ENCODE measurements around the gene KIDINS220. TPM values are rescaled to one million over a fixed set of nuclear protein-coding genes. Genes with fewer than 3 reads are reported as not detected.
A peak's percentile ranks its signal among the peaks of the same experiment; 100 is the strongest.

Gene KIDINS220
- total RNA-seq, 1 experiment from 2014 or later: 20.1 TPM

DNA sequence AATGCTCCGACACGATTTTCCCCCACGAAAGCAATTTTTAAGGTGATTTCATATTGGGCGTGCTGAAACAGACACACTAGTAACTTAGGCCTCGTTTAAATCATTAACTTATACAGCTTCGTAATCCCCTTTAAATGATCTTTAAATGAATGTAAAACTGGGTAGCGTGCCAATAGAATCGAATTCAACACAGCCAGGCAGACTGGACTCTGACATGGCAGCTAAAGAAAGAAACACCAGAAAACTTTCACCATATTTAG lies 157.9 kb downstream of the KIDINS220 start:
- ATAC-seq (no peak), DNase-seq (ENCODE audit: low read depth, low spot score) (no peak)
- Histone ChIP-seq H3K9ac (ENCODE audit: low read length) (peak overlapping the region; percentile 75), H3K4me2 (ENCODE audit: low read length) (peak overlapping the region; percentile 87), H3K79me2 (ENCODE audit: insufficient read depth, low read length) (peaks cover 26% of the 10 kb centered on the region), H3K27me3 (ENCODE audit: insufficient read depth, low read length) (no peaks in the 10 kb centered on the region), H3K9me2 (ENCODE audit: insufficient read depth) (no peaks in the 10 kb centered on the region), H3K9me3 (ENCODE audit: control insufficient read depth in 1 of 2, insufficient read depth in 1 of 2, low read depth in 1 of 2, low read length in 2 of 2) (no peaks in the 10 kb centered on the region), H2AFZ (ENCODE audit: low read depth, low read length, poor library complexity, severe bottlenecking) (no peak overlapping the region), H4K20me1 (ENCODE audit: insufficient read depth) (peaks cover 5% of the 10 kb centered on the region; the same call in 1 of the 2 replicates), H3K4me1 (ENCODE audit: control insufficient read depth in 1 of 2, insufficient read depth in 2 of 2, low read length in 2 of 2) (peaks cover 18 to 54% of the 10 kb centered on the region in 2 experiments), H3K4me3 (replicated peaks in 1 of 2; ENCODE audit: low read depth in 1 of 2, low read length in 2 of 2) (peak overlapping the region; percentile 60 to 64), H3K36me3 (ENCODE audit: control insufficient read depth in 1 of 2, insufficient read depth in 2 of 2, low read length in 2 of 2) (peaks cover 2 to 11% of the 10 kb centered on the region in 2 experiments; a peak in 2 of 4 replicates), H3K27ac (ENCODE audit: low read depth, low read length) (peak overlapping the region; percentile 97)
- ChIA-PET POLR2A (interaction anchor here (1.4 to 1.9 kb wide), 4 partner anchors 10 to 155 kb away, joined by 3 to 5 read pairs (median 4); no protein-coding TSS in a partner anchor), CTCF (no interaction called here), RAD21 (ENCODE audit: low non-redundant PET in 1 of 2, low total read pairs in 2 of 2, uncharacterized antibody in 2 of 2, unreplicated experiment in 2 of 2) (no interaction called here)
- TF ChIP-seq SRF (IDR thresholded peaks at IDR 0.05; ENCODE audit: low read depth) (no peak), FOSL1 (IDR thresholded peaks at IDR 0.05; ENCODE audit: low read depth) (no peak), POLR2A (IDR thresholded peaks at IDR 0.05; ENCODE audit: borderline replicate concordance, extremely low read depth, insufficient read depth, insufficient read length) (no peak), TCF7L2 (IDR thresholded peaks at IDR 0.05; ENCODE audit: borderline replicate concordance, extremely low read depth, insufficient read depth, insufficient read length) (no peak), SP1 (IDR thresholded peaks at IDR 0.05; ENCODE audit: low read depth) (no peak), ZFX (IDR thresholded peaks at IDR 0.05) (no peak), CEBPB (IDR thresholded peaks at IDR 0.05; ENCODE audit: low read depth) (no peak), RAD21 (IDR thresholded peaks at IDR 0.05; ENCODE audit: low read depth) (no peak)
- TF ChIP-seq, protein P1, sequence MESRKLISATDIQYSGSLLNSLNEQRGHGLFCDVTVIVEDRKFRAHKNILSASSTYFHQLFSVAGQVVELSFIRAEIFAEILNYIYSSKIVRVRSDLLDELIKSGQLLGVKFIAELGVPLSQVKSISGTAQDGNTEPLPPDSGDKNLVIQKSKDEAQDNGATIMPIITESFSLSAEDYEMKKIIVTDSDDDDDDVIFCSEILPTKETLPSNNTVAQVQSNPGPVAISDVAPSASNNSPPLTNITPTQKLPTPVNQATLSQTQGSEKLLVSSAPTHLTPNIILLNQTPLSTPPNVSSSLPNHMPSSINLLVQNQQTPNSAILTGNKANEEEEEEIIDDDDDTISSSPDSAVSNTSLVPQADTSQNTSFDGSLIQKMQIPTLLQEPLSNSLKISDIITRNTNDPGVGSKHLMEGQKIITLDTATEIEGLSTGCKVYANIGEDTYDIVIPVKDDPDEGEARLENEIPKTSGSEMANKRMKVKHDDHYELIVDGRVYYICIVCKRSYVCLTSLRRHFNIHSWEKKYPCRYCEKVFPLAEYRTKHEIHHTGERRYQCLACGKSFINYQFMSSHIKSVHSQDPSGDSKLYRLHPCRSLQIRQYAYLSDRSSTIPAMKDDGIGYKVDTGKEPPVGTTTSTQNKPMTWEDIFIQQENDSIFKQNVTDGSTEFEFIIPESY (IDR thresholded peaks at IDR 0.05; ENCODE audit: extremely low read depth, insufficient replicate concordance, low read length): no peak
- TF ChIP-seq, protein P2, sequence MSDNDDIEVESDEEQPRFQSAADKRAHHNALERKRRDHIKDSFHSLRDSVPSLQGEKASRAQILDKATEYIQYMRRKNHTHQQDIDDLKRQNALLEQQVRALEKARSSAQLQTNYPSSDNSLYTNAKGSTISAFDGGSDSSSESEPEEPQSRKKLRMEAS (IDR thresholded peaks at IDR 0.05): no peak
- TF ChIP-seq, protein P3, sequence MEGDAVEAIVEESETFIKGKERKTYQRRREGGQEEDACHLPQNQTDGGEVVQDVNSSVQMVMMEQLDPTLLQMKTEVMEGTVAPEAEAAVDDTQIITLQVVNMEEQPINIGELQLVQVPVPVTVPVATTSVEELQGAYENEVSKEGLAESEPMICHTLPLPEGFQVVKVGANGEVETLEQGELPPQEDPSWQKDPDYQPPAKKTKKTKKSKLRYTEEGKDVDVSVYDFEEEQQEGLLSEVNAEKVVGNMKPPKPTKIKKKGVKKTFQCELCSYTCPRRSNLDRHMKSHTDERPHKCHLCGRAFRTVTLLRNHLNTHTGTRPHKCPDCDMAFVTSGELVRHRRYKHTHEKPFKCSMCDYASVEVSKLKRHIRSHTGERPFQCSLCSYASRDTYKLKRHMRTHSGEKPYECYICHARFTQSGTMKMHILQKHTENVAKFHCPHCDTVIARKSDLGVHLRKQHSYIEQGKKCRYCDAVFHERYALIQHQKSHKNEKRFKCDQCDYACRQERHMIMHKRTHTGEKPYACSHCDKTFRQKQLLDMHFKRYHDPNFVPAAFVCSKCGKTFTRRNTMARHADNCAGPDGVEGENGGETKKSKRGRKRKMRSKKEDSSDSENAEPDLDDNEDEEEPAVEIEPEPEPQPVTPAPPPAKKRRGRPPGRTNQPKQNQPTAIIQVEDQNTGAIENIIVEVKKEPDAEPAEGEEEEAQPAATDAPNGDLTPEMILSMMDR (IDR thresholded peaks at IDR 0.05 in 2 of 3, conservative IDR thresholded peaks at IDR 0.05 in 1 of 3; ENCODE audit: borderline replicate concordance in 1 of 3, insufficient read depth in 1 of 3, low read depth in 2 of 3, low read length in 2 of 3): no peak
- TF ChIP-seq, protein P4, sequence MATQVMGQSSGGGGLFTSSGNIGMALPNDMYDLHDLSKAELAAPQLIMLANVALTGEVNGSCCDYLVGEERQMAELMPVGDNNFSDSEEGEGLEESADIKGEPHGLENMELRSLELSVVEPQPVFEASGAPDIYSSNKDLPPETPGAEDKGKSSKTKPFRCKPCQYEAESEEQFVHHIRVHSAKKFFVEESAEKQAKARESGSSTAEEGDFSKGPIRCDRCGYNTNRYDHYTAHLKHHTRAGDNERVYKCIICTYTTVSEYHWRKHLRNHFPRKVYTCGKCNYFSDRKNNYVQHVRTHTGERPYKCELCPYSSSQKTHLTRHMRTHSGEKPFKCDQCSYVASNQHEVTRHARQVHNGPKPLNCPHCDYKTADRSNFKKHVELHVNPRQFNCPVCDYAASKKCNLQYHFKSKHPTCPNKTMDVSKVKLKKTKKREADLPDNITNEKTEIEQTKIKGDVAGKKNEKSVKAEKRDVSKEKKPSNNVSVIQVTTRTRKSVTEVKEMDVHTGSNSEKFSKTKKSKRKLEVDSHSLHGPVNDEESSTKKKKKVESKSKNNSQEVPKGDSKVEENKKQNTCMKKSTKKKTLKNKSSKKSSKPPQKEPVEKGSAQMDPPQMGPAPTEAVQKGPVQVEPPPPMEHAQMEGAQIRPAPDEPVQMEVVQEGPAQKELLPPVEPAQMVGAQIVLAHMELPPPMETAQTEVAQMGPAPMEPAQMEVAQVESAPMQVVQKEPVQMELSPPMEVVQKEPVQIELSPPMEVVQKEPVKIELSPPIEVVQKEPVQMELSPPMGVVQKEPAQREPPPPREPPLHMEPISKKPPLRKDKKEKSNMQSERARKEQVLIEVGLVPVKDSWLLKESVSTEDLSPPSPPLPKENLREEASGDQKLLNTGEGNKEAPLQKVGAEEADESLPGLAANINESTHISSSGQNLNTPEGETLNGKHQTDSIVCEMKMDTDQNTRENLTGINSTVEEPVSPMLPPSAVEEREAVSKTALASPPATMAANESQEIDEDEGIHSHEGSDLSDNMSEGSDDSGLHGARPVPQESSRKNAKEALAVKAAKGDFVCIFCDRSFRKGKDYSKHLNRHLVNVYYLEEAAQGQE (IDR thresholded peaks at IDR 0.05; ENCODE audit: low read depth): no peak
- intact Hi-C loops (cut with micrococcal nuclease): loop anchor here (2.0 kb wide), 1 partner anchor 17 kb away; no protein-coding TSS in a partner anchor
- no TSS peak for BruUV-seq (replicated peaks)
